Stimulated activated memory B cell treated with anti-CD40 and anti-IgM and Interleukin-4, amounts not matched to agents 10 μg/mL and 1 μg/mL and 100 μg/mL, for 72 hours (primary cell): ENCODE results near the gene TRIM3.

ENCODE experiments used
- ATAC-seq: fragments of 150-1000 bp; cut with Tn5 transposase; 2 replicates; pipeline ENCODE4 v1.10.0; 2021
- H3K27ac Mint-ChIP-seq: one replicate; pipeline ENCODE4 v1.8.0; 2022; ENCODE audit warnings: mild to moderate bottlenecking, mixed read lengths
- H3K27me3 Mint-ChIP-seq: one replicate; pipeline ENCODE4 v1.8.0; 2022; ENCODE audit warnings: mixed read lengths
- H3K36me3 Mint-ChIP-seq: one replicate; pipeline ENCODE4 v1.8.0; 2022; ENCODE audit warnings: mixed read lengths
- H3K4me1 Mint-ChIP-seq: one replicate; pipeline ENCODE4 v1.8.0; 2022; ENCODE audit warnings: mixed read lengths
- H3K4me3 Mint-ChIP-seq: one replicate; pipeline ENCODE4 v1.8.0; 2022; ENCODE audit warnings: mild to moderate bottlenecking, moderate library complexity, mixed read lengths
- H3K9me3 Mint-ChIP-seq: one replicate; pipeline ENCODE4 v1.8.0; 2022; ENCODE audit warnings: mixed read lengths

The TRIM3 gene

GRCh38 chr11:6403539-6403938 is 70.2 kb downstream of the TRIM3 start:
- H3K9me3 Mint-ChIP-seq: no peaks in the 10 kb centered on the region
- peaks cover 5% of the 10 kb centered on the region for H3K36me3 Mint-ChIP-seq
- no peak overlapping the region for H3K4me3 Mint-ChIP-seq
- H3K4me1 Mint-ChIP-seq: peaks cover 53% of the 10 kb centered on the region
- no peak for ATAC-seq
- peak overlapping the region; percentile 84 for H3K27ac Mint-ChIP-seq
- no peaks in the 10 kb centered on the region for H3K27me3 Mint-ChIP-seq

GRCh38 chr11:6402561-6402981 is 71.2 kb downstream of the TRIM3 start:
- Mint-ChIP-seq H3K4me3 (peak overlapping the region; percentile 64), H3K27ac (peak overlapping the region; percentile 84), H3K27me3 (no peaks in the 10 kb centered on the region), H3K36me3 (peaks cover 5% of the 10 kb centered on the region), H3K4me1 (peaks cover 49% of the 10 kb centered on the region), H3K9me3 (no peaks in the 10 kb centered on the region)
- peak; percentile 90 for ATAC-seq

- peak; percentile 48 for ATAC-seq
- H3K9me3 Mint-ChIP-seq: no peaks in the 10 kb centered on the region
- peak overlapping the region; percentile 64 for H3K4me3 Mint-ChIP-seq
- no peaks in the 10 kb centered on the region for H3K27me3 Mint-ChIP-seq
- H3K27ac Mint-ChIP-seq: peak overlapping the region; percentile 84
- peaks cover 45% of the 10 kb centered on the region for H3K4me1 Mint-ChIP-seq
- H3K36me3 Mint-ChIP-seq: peaks cover 5% of the 10 kb centered on the region
These were observed 71.7 kb downstream of the TRIM3 start for GRCh38 chr11:6402061-6402470.

GRCh38 chr11:6401464-6401863 is 72.3 kb downstream of the TRIM3 start:
- Mint-ChIP-seq H3K9me3 (no peaks in the 10 kb centered on the region), H3K27me3 (no peaks in the 10 kb centered on the region), H3K4me1 (peaks cover 40% of the 10 kb centered on the region), H3K36me3 (peaks cover 7% of the 10 kb centered on the region), H3K27ac (no peak overlapping the region), H3K4me3 (no peak overlapping the region)
- no peak for ATAC-seq

- Mint-ChIP-seq H3K27me3 (no peaks in the 10 kb centered on the region), H3K36me3 (peaks cover 14% of the 10 kb centered on the region), H3K9me3 (no peaks in the 10 kb centered on the region), H3K4me1 (peaks cover 37% of the 10 kb centered on the region), H3K4me3 (no peak overlapping the region), H3K27ac (no peak overlapping the region)
- no peak for ATAC-seq
These were observed 73.1 kb downstream of the TRIM3 start for GRCh38 chr11:6400431-6401345.
